Peyer's patch (tissue), 4 donors: Measurements from ENCODE around the gene TMC7.

Experiments
- CTCF ChIP-seq, 6 experiments: fragments of 450-650 bp in 4 of 6; fragments of 200-600 bp in 2 of 6; sonication (generic) in 1 of 6; IDR thresholded peaks; one replicate each; pipeline ENCODE4 v1.5.1; 2017 to 2019; ENCODE audit warnings: antibody characterized with exemption in 6 of 6, mild to moderate bottlenecking in 3 of 6, moderate library complexity in 1 of 6
- POLR2A ChIP-seq, 2 donors: fragments of 450-650 bp; IDR thresholded peaks; one replicate each; pipeline ENCODE4 v1.5.1; 2017; ENCODE audit warnings: antibody characterized with exemption in 2 of 2, mild to moderate bottlenecking in 2 of 2, moderate library complexity in 2 of 2

GRCh38 chr16:19014461-19014860 is 30.7 kb downstream of the TMC7 start:
- no peak for TF ChIP-seq POLR2A (IDR thresholded peaks at IDR 0.05)
- peak in 2 of 6 experiments; percentile 14 to 23 for TF ChIP-seq CTCF (IDR thresholded peaks at IDR 0.05)
